Activated CD4-positive, alpha-beta T cell treated with anti-CD3 and anti-CD28 coated beads, Interleukin-2, amount 50 U/mL, for 48 hours (primary cell): Measurements from ENCODE around the gene TRO.

Experiments
- DNase-seq, 2 experiments: peaks; one replicate each; pipeline ENCODE4 v3.0.0-alpha.2; 2020

Gene TRO, protein sequence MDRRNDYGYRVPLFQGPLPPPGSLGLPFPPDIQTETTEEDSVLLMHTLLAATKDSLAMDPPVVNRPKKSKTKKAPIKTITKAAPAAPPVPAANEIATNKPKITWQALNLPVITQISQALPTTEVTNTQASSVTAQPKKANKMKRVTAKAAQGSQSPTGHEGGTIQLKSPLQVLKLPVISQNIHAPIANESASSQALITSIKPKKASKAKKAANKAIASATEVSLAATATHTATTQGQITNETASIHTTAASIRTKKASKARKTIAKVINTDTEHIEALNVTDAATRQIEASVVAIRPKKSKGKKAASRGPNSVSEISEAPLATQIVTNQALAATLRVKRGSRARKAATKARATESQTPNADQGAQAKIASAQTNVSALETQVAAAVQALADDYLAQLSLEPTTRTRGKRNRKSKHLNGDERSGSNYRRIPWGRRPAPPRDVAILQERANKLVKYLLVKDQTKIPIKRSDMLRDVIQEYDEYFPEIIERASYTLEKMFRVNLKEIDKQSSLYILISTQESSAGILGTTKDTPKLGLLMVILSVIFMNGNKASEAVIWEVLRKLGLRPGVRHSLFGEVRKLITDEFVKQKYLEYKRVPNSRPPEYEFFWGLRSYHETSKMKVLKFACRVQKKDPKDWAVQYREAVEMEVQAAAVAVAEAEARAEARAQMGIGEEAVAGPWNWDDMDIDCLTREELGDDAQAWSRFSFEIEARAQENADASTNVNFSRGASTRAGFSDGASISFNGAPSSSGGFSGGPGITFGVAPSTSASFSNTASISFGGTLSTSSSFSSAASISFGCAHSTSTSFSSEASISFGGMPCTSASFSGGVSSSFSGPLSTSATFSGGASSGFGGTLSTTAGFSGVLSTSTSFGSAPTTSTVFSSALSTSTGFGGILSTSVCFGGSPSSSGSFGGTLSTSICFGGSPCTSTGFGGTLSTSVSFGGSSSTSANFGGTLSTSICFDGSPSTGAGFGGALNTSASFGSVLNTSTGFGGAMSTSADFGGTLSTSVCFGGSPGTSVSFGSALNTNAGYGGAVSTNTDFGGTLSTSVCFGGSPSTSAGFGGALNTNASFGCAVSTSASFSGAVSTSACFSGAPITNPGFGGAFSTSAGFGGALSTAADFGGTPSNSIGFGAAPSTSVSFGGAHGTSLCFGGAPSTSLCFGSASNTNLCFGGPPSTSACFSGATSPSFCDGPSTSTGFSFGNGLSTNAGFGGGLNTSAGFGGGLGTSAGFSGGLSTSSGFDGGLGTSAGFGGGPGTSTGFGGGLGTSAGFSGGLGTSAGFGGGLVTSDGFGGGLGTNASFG (N-terminal part only)

DNA sequence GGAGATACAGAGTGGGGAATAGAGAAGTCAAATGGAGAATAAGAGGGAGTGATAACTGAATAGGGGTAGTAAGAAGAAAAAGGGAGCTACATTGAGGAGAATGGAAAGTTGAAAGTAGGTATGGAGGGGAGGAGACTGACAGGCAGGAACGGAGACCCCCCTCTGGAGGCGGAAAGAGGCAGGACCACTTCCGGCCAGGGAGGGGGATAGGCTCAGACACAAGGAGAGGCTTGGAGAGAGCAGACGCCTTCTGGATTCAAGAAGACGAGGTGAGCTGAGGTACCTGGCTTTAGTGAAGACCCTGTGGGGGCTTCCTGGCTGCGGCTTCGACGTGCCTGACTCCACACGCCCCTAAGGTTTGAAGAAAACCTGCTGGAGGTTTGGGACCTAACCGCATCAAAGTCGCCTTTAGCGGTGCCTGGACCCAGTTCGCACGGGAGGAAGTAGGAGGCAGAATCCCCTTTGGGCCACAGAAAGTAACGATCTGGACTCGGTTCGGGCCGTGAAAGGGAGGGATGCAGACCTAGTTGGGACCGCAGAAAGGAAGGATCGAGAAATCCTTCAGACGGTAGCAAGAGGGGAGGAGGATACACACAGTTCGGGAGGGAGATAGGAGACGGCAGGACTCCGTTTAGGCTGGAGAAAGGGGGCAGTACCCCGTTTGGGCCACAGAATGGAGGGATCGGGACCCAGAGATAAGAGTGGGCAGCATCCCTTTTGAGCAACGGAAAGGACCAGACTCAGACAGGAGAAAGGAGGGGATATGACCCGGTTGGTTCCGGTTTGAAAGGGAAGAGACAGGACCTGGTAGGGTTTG, at the start of gene TRO:
TSS of gene TRO (plus strand) at position 215 of the 817 bp plus-strand sequence. CDS start 1,423 bp downstream, outside the sequence.
- DNase-seq: peak; percentile 1 to 3

DNA sequence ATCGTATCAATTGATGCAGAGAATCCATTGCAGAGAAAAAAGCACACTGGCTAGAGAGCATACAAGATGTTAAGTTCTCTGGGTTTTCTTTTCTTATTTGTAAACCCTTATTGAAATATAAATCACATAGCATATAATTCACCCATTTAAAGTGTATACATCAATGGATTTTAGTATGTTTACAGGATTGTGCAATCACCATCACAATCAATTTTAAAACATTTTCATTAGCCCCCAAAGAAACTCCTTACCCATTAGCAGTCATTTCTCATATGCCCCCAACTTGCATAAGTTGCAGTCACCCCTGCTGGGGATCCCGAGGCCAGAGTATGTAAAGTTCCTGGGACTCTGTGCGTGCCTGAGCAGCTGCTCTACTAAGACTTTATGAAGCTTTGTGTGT, 34.9 kb upstream of the TRO start:
- no peak for DNase-seq

DNA sequence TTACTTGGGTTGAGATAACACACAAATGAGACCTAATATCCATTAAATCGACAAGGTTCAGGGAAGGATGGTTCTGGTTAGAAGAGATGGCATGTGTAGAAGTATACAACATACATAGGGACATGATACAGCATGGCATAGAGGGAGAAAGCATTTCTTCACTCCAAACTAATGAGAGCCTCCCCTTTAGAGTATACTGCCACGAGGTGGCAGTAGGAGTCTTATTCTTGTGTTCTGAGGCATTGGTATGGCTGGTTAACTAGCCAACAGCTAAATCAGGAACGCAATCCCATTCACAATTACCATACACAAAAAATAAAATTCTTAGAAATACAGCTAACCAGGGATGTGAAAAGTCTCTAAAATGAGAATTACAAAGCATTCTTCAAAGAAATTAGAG, 29.1 kb upstream of the TRO start:
- DNase-seq: peak; percentile 9 to 19

DNA sequence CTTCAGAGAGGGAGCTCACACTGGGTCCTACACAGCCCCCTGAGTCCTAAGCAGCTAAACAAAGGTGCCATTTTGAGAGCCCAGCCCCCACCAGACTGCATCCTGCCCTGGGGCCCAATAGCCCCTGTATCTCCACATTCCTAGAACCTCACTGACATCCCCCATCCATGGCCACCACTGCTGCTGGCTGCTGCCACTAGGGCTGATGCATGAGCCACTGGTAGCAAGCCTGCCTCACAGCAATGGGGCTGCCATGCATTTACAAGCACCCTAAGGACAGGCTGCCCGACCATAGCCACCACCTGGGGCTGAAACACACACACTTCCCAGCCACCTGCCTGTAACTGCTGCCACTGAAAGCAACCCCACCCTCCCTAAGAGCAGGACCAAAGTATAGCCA, 26.5 kb upstream of the TRO start:
- DNase-seq: no peak

DNA sequence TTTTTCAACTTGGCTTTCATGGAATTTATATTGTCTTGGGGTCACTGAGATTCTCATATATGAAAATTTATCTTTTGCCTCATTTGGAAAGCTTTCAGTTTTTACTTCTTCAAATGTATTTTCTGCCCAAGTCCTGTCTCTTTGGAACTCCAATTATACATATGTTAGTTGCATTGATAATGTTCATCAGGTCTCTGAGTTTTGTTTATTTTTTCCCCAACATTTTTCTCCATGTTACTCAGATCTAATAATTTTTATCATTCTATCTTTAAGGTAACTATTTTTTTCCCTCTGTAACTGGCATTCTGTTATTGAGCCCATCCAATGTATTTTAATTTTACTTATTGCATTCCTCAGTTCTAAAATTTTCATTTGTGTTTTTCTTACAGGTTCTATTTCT, 10.7 kb upstream of the TRO start:
- no peak for DNase-seq

DNA sequence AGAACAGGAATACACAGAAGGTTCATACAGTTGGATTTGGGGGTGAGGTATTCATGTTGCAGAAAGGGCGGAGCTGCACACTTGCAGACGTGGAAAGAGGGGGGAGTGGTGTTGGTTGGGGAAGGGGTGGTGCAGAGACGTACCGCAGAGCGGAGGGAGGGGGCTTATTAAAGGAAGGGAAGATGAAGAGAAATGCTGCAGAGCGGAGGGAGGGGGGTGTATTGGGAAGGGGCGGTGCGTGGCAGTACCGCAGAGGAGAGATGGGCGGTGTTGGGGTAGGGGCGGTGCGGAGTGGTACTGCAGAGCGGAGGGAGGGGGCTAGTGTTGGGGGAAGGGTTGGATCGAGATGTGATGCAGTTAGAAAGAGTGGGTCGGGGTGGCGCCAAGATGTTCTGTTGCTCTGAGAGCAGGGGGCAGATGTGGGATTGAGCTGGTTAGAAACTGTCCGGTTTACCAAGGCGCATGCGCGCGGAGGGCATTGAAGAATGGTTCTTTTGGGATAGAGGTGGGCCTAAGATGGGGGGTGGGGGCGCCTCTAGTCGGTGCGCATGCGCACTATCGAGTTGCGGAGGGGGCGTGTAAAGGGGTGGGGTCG, 900 bp downstream of the TRO start:
- DNase-seq: peak; percentile 53 to 57

DNA sequence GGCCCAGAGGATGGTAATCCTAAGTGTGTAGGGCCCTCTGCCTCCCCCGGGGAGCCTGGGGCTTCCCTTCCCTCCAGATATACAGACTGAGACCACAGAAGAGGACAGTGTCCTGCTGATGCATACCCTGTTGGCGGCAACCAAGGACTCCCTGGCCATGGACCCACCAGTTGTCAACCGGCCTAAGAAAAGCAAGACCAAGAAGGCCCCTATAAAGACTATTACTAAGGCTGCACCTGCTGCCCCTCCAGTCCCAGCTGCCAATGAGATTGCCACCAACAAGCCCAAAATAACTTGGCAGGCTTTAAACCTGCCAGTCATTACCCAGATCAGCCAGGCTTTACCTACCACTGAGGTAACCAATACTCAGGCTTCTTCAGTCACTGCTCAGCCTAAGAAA, 1.9 kb downstream of the TRO start:
- no peak for DNase-seq

DNA sequence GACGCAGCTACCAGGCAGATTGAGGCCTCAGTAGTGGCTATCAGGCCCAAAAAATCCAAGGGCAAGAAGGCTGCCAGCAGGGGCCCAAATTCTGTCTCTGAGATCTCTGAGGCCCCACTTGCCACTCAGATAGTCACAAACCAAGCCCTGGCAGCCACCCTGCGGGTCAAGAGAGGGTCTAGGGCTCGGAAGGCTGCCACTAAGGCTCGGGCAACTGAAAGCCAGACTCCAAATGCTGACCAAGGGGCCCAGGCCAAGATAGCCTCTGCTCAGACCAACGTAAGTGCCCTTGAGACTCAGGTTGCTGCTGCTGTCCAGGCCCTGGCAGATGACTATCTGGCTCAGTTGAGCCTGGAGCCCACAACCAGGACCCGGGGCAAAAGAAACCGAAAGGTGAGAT, 2.8 kb downstream of the TRO start:
- no peak for DNase-seq

DNA sequence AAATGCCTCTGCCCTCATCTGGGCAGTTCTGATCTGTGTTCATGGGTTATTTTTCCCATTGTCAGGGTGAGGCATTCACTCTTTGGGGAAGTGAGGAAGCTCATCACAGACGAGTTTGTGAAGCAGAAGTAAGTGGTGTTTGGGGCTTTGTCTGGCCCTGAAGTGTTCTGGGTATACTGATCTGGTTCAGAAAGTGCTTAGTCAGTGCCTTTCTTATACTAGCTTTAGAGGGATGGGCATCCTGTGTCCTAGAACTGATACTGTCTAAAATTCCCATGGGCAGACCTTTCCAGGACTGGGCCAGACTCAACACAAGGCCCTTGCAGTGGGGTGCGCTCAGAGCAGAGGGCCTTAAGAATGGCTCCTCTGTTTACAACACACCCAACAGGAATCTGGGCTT, 6.4 kb downstream of the TRO start:
- DNase-seq: no peak

DNA sequence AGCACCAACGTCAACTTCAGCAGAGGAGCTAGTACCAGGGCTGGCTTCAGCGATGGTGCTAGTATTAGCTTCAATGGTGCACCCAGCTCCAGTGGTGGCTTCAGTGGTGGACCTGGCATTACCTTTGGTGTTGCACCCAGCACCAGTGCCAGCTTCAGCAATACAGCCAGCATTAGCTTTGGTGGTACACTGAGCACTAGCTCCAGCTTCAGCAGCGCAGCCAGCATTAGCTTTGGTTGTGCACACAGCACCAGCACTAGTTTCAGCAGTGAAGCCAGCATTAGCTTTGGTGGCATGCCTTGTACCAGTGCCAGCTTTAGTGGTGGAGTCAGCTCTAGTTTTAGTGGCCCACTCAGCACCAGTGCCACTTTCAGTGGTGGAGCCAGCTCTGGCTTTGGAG, 8.3 kb downstream of the TRO start:
- no peak for DNase-seq

DNA sequence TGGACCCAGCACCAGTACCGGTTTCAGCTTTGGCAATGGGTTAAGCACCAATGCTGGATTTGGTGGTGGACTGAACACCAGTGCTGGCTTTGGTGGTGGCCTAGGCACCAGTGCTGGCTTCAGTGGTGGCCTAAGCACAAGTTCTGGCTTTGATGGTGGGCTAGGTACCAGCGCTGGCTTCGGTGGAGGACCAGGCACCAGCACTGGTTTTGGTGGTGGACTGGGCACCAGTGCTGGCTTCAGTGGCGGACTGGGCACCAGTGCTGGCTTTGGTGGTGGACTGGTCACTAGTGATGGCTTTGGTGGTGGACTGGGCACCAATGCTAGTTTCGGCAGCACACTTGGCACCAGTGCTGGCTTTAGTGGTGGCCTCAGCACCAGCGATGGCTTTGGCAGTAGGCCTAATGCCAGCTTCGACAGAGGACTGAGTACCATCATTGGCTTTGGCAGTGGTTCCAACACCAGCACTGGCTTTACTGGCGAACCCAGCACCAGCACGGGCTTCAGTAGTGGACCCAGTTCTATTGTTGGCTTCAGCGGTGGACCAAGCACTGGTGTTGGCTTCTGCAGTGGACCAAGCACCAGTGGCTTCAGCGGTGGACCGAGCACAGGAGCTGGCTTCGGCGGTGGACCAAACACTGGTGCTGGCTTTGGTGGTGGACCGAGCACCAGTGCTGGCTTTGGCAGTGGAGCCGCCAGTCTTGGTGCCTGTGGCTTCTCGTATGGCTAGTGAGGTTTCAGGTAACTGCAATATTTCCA, 9.8 kb downstream of the TRO start:
- DNase-seq: no peak

DNA sequence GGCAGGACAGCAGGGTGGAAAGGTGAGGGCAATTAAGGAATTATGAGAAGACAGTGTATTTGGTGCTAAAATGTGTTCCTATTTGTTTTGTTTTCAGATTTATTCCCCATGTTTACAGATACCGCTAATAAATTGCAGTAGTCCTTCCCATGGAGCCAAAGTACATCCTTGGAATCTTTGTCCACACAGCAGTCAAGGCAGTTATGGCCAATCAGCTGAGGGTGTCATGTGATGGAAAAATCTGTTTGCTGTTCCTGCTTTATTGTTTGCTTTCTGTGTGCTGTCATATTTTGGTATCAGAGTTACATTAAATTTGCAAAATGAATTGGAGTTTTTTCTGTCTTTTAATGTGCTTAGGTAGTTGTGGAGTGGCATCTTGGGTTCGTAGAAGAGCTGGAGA, 10.5 kb downstream of the TRO start:
- DNase-seq: no peak

DNA sequence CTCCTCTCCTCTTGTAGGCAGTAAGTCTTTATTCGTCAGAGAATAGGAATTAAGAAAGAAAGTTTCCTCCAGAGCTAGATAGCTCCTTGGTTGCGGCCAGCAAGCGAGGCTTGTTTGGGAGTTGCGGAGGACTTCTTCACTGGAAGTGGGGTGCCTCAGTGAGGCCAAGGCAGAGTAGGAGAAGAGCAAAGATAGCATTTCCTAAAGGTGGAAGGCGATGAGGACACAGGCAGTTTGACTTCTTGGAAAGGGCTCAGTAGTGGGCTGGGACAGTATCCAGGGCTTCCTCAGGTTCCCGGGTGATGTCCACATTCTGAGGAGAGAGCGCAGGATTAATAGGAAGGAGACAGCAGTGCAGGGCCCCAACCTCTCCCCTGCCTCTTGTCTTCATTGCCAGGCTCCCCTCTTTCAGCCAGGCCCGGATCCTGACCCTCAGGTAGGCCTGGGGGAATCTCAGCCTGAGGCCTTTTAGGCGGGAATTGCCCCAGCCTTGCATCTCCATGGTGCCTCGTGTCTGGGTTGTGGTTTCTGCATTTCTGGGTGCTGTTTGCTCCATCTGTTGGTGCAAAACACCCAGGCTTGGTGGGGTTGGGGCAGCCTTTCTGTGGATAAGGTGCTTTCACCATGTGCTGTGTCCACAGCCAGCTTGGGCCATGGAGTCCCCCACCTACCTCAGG, 12.7 kb downstream of the TRO start:
- DNase-seq: no peak

DNA sequence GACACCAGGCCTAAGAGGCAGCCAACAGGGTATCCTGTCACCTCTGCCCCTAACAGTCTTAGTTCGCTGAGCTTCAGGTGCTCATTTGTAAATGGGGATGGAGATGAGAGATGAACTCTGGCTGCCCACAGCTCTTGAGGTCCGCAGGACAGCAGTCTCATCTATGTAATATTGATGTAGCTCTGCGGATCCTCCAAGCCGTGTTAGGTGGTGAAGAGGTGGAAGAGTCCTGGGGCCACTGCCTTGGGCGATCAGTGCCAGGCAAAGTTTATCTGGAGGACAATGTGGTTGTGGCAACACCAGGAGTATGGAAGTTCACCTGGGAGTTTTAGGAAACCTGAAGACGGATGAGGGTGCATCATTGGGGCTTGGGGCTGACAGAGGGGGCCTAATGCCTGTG, 13.4 kb downstream of the TRO start:
- no peak for DNase-seq

DNA sequence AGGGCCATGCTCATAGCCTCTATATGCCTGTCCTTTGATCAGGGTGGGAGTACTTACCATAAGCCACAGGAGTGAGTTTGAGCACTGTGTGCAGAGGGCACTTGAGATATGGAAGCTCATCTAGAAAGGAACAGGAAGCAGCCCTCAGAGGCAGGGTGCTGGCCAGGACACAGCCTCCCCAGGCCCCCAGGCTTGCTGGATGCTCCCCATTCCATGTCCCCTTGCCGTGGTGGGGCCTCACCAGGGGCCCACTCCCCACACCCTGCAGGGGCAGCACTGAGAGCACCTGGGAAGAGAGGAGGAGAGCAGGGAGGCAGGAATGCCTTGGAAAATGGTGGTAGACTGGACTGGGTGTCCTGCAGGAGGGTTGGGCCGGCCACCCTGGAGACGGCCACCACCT, 14.3 kb downstream of the TRO start:
- DNase-seq: no peak

DNA sequence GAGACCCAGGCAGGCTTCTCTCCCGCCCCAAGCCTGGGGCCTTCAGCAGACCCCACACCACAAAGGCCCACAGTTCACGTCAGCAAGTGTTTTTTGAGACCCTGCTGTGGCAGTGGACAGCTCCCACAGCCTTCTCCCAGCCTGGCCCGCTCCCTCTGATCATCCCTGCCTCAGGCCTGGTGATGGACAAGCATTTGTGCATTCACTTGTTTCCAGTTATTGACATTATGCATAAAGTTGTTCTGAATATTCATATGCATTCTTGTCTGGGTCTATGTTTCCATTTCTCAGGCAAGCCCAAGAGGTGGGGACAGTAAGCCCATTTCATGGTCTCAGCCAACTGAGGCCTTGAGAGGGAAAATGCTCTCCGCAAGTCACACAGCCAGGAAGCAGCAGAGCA, 14.7 kb downstream of the TRO start:
- DNase-seq: no peak

DNA sequence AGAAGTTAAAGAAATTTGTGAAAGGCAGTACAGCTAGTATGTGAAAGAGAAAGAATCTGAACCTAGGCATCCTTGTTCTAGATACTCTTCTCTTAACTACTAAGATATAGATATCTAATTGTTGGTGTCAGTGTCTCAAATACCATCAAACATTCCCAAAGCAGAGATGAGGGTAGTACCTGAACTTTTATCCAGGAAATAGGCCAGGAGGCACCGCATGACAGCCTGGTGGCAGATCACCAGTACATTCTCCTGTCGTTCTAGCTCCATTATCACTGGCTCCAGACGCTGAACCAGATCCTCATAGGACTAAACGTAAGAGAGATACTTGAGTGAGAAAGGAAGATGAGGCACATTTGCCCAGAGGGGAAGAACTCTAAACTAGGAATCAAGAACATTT, 16.8 kb downstream of the TRO start:
- DNase-seq: no peak

DNA sequence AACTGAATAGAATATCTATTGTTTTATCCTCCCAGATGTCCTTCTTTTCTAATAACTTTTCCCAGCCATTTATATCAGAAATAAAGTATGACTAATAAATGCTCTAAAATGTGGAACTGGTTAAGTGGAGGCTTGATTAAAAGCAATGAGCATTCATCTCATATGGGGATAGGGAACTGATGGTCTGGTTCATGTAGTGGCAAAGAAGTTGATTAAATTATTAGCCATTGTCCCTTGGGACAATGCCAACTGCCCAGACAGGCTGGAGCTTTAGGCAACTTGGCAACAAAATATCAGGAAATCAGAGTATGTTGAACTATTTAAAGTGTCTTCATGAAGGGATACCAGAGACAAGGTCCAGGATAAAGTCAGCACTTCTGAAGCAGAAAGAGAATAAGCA, 24.2 kb downstream of the TRO start:
- DNase-seq: no peak

DNA sequence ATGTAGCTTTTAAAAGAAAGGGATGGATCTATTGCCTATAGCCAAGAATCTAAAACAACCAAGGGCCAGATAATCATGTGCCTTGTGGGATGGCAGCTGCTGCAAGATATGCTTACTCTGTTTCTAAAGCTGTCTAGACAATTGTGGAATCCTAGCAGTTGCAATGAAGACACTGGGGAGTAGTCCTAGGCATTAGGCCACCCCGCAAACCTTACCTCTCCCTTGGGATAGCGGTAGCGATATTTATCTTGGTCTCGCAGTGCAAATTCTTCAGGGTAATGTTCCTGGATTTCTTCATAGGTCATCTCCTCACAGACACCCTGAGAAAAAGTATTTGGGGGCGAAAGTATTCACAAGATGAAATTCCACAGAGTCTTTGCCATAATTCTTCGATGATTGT, 24.6 kb downstream of the TRO start:
- no peak for DNase-seq

DNA sequence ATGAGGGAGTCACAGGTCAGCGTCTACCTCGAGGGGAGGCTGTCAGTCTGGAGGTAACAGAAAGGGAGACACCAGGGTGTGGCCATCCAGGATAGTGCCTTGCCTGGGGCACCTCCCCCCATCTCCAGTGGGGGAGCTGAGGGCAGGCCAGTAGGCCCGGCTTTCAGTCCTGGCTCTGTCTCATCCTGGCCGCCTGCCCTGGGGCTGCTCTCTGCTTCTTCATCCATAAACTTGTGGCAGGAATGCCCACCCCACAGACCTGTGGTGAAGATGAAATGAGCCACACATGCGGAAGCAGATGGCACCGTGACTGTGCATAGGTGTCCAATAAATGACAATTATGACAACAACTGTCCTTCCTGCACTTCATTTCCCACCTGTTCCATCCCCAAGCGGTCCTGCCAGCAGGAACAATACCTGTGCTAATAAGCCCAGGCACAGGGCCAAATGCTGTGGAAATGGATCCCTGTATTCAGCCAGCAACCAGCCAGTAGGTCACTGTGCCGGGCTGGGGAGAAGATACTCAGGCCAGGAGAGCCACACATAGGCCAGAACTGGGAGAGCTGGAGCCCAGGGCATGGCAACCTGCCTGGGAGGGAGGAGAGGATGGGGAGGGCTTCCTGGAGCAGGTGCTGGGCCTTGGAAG, 30.2 kb downstream of the TRO start:
- no peak for DNase-seq
